ENCODE data around the gene TVP23C.
"Not testable (repeated sequence)": the region's sequence is repeated elsewhere in the genome, so short reads cannot be mapped to it uniquely, and the experiment has no call there.

TVP23C gene

GRCh38 chr17:15540371-15541219 lies 22.7 kb downstream of the TVP23C start:
- DNase-seq; in situ Hi-C loops (cut with MboI; ENCODE audit: low pct_unique_long_range_greater_than_20kb, low sequenced_read_pairs): not testable (repeated sequence)

GRCh38 chr17:15533122-15533521 lies 30.2 kb downstream of the TVP23C start:
- in situ Hi-C loops (cut with MboI; ENCODE audit: low pct_unique_long_range_greater_than_20kb, low sequenced_read_pairs), result not testable (repeated sequence)

GRCh38 chr17:15526292-15527218 lies 36.7 kb downstream of the TVP23C start:
- in situ Hi-C loops (cut with MboI; ENCODE audit: low pct_unique_long_range_greater_than_20kb, low sequenced_read_pairs), result not testable (repeated sequence)
- peak; percentile 68 for DNase-seq

More at GRCh38 chr17:15533122-15533521, 30.2 kb downstream of the TVP23C start:
- DNase-seq, result not testable (repeated sequence)

DNA sequence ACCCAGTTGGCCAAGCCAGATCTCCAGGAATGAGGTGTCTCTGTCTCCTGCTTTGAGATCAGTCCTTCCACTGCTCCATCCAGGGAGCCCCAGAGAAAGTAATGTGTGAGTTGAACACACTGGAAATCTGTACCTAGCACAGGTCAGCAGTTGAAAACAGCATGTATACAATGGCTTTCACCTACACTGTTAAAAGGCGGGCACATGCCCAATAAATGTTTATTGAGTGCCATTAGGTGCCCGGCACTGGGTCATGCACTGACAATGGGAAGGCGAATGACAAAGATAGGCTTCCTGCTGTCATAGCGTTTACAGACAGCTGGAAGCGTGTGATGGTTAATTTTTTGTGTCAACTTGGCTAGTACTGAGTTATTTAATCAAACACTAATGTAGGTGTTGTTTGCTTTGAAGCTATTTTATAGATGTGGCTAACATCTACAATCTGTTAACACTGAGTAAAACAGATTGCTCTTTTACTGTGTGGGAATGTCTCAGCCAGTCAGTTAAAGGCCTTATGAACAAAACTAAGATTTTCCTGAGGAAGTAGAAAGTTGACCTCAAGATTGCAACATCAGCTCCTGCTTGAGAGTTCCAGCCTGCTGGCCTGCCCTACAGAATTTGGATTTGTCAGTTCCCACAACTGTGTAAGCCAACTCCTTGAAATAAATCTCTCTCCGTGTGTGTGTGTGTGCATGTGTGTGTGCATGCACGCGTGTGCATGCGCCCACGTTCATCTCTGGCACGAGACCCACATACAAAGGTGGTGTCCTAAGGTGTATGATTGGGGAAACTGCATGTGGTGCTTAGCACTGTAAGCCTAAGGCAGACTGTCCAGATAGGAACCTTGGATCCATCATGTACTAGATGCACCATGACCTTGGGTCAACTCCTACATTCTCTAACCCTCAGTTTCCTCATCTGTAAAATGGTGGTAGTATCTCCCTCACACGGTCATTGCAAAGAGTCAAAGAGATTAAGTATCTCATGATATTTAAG lies 38.0 kb downstream of the TVP23C start:
- DNase-seq, result peak; percentile 68
- in situ Hi-C loops (cut with MboI; ENCODE audit: low pct_unique_long_range_greater_than_20kb, low sequenced_read_pairs), result not testable (repeated sequence)

- DNase-seq, result no peak
- in situ Hi-C loops (cut with MboI; ENCODE audit: low pct_unique_long_range_greater_than_20kb, low sequenced_read_pairs), result no loop called here
Observed at GRCh38 chr17:15516150-15516549, 47.1 kb downstream of the TVP23C start.

DNA sequence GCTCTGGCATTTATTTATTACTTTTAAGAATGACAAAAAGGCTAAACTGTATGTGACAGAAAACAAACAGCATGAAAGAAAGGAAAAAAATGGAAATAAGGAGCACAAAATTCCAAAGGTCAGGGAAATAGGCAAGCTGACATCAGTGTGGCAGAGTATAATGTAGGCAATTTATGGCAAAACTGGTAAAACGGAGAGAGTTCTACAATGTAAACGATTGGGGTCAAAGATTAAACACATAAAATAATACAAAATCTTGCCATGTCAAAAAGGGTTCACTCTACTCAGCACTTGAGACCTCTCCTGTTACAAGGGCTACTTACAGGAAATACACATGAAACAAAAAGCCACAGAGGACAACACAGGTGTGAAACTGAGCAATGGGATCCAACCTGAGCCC lies 48.8 kb downstream of the TVP23C start:
- in situ Hi-C loops (cut with MboI; ENCODE audit: low pct_unique_long_range_greater_than_20kb, low sequenced_read_pairs), result no loop called here
- no peak for DNase-seq

DNA sequence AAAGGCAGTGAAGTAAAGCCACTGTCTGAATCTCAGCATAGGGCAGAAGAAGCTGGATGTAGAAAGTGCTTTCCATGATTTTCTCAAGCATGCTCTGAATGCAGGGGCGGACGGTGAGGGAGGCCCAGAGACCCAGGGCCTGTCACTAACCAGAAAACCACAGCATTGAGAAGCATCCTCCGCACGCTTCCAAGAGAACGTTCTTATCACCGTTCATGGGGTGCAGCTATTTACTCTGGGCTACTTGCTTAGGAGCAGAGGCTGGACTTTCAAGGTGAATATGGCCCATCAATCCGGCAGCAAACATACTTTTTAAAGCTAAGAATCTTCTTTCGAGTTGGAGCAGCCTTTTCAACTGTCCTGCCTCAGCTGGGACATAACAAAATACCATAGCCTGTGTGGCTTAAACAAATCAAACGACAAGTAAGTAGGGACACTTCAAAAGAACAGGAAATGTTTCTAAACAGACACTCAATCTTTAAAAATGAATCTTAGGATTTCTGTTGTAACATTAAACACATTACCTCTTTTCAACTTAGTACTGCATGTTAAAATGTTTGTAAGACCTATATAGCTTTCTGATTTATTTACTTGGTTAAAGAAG lies 49.3 kb downstream of the TVP23C start:
- in situ Hi-C loops (cut with MboI; ENCODE audit: low pct_unique_long_range_greater_than_20kb, low sequenced_read_pairs), result no loop called here
- no peak for DNase-seq

- no peak for DNase-seq
- in situ Hi-C loops (cut with MboI; ENCODE audit: low pct_unique_long_range_greater_than_20kb, low sequenced_read_pairs), result no loop called here
Observed at GRCh38 chr17:15513058-15513791, 50.1 kb downstream of the TVP23C start.

GRCh38 chr17:15512071-15512709 lies 51.1 kb downstream of the TVP23C start:
- DNase-seq, result no peak
- in situ Hi-C loops (cut with MboI; ENCODE audit: low pct_unique_long_range_greater_than_20kb, low sequenced_read_pairs), result no loop called here

DNA sequence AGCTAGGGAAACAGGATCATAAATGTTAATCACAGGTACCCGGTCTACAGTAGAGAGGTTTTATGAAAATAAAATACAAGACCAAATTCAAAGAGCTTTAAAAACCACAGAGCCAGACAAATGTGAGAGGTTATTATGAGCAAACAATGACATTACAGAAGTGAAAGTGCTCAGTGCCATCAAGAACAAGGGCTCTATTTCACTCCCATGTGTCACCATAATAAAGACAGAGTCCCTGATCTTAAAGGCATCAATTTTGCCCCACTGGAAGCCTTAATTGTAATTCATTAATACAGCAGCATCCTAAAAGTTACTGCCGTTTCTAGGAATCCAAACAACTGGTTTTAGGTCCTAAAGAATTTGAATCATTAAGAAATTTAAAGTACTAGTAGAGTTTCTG lies 52.1 kb downstream of the TVP23C start:
- DNase-seq, result no peak
- in situ Hi-C loops (cut with MboI; ENCODE audit: low pct_unique_long_range_greater_than_20kb, low sequenced_read_pairs), result no loop called here

GRCh38 chr17:15510361-15510760 lies 52.9 kb downstream of the TVP23C start:
- in situ Hi-C loops (cut with MboI; ENCODE audit: low pct_unique_long_range_greater_than_20kb, low sequenced_read_pairs), result no loop called here
- DNase-seq, result no peak

DNA sequence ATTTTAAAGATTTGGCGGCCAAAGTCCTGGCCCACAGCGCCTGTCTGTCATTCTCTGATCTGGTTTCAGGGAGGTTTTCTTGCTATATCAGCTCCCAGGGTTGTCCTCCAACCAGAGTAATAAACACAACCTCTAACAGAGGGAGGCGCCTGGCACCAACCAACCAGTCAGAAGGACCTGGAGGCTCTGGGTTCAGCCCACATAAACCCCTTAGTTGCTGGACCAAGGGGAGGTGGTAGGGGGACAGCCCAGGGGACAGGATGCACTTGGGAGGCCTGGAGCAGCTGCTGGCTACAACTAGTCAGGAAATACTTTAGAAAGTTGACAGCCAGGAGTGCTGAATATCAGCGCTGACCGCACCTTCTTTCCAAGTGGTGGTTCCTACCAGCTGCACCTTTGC lies 54.2 kb downstream of the TVP23C start:
- no peak for DNase-seq
- in situ Hi-C loops (cut with MboI; ENCODE audit: low pct_unique_long_range_greater_than_20kb, low sequenced_read_pairs), result loop anchor here (10.0 kb wide), 1 partner anchor 254 kb away; no protein-coding TSS in a partner anchor

GRCh38 chr17:15508466-15508865 lies 54.8 kb downstream of the TVP23C start:
- in situ Hi-C loops (cut with MboI; ENCODE audit: low pct_unique_long_range_greater_than_20kb, low sequenced_read_pairs), result loop anchor here (10.0 kb wide), 1 partner anchor 254 kb away; no protein-coding TSS in a partner anchor
- no peak for DNase-seq

DNA sequence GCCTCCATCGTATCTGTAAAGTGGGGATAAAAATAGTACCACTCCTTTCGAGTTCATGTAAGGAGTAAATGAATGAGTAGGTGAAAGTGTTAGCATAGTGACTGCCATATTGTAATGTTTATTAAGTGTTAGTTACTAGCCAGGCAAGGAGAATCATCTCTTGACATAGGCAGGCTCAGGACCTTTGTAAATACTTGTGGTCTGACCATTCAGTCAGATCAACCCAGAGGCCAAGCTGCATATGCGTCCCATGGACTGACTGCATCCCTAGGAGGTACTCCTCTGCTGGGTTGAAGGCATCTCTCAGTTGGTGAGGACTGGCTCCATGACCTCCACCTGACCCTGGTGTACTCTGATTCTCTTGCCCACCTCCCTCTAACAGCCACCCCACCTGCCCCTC lies 55.4 kb downstream of the TVP23C start:
- no peak for DNase-seq
- in situ Hi-C loops (cut with MboI; ENCODE audit: low pct_unique_long_range_greater_than_20kb, low sequenced_read_pairs), result loop anchor here (10.0 kb wide), 1 partner anchor 253 kb away; no protein-coding TSS in a partner anchor

GRCh38 chr17:15507001-15507400 lies 56.3 kb downstream of the TVP23C start:
- DNase-seq, result no peak
- in situ Hi-C loops (cut with MboI; ENCODE audit: low pct_unique_long_range_greater_than_20kb, low sequenced_read_pairs), result loop anchor here (10.0 kb wide), 1 partner anchor 252 kb away; no protein-coding TSS in a partner anchor

GRCh38 chr17:15505708-15506107 lies 57.6 kb downstream of the TVP23C start:
- DNase-seq, result not testable (repeated sequence)
- in situ Hi-C loops (cut with MboI; ENCODE audit: low pct_unique_long_range_greater_than_20kb, low sequenced_read_pairs), result loop anchor here (10.0 kb wide), 1 partner anchor 251 kb away; no protein-coding TSS in a partner anchor

DNA sequence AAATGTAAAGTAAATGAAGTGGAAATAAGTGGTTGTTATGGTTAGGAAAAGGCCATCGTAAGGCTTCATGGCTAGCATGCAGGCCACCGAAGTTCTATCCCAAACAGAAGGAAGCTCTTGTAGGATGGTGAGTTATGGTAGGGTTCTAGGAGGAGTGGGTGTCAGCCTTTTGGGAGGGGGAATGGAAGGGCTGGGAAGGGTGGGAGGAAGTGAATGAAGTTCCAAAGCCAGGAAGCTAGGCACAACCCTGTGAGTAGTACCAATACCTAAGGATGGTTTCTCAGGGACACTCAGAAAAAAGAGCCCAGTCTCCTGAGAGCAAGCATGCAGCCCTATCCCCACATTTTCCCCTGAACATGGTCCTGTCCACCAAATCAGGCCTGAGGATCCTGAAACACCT lies 59.6 kb downstream of the TVP23C start:
- no peak for DNase-seq
- in situ Hi-C loops (cut with MboI; ENCODE audit: low pct_unique_long_range_greater_than_20kb, low sequenced_read_pairs), result loop anchor here (10.0 kb wide), 1 partner anchor 249 kb away; no protein-coding TSS in a partner anchor

Data from KBM-7 (cell line).